ENCODE measurements around the gene KCNQ1.

KCNQ1 gene

GRCh38 chr11:2539371-2540222, 94.8 kb downstream of the KCNQ1 start:
- no peak for DNase-seq

- DNase-seq, result no peak
These were observed 95.6 kb downstream of the KCNQ1 start for GRCh38 chr11:2540223-2540991.

GRCh38 chr11:2540992-2541680, 96.3 kb downstream of the KCNQ1 start:
- DNase-seq, result no peak

- no peak for DNase-seq
These were observed 97.1 kb downstream of the KCNQ1 start for GRCh38 chr11:2541881-2542361.

- no peak for DNase-seq
These were observed 97.6 kb downstream of the KCNQ1 start for GRCh38 chr11:2542406-2542805.

GRCh38 chr11:2547806-2548205, 103.0 kb downstream of the KCNQ1 start:
- no peak for DNase-seq

- DNase-seq, result no peak
These were observed 103.8 kb downstream of the KCNQ1 start for GRCh38 chr11:2548596-2548995.

- no peak for DNase-seq
These were observed 104.3 kb downstream of the KCNQ1 start for GRCh38 chr11:2549080-2549479.

- no peak for DNase-seq
These were observed 104.7 kb downstream of the KCNQ1 start for GRCh38 chr11:2549491-2549875.

GRCh38 chr11:2549876-2550605, 105.2 kb downstream of the KCNQ1 start:
- no peak for DNase-seq

- no peak for DNase-seq
These were observed 105.8 kb downstream of the KCNQ1 start for GRCh38 chr11:2550606-2550970.

GRCh38 chr11:2551131-2551530, 106.3 kb downstream of the KCNQ1 start:
- DNase-seq, result no peak

GRCh38 chr11:2552210-2552609, 107.4 kb downstream of the KCNQ1 start:
- no peak for DNase-seq

- DNase-seq, result no peak
These were observed 108.4 kb downstream of the KCNQ1 start for GRCh38 chr11:2553198-2553597.

GRCh38 chr11:2553886-2554285, 109.1 kb downstream of the KCNQ1 start:
- DNase-seq, result no peak

- DNase-seq, result no peak
These were observed 109.8 kb downstream of the KCNQ1 start for GRCh38 chr11:2554338-2555207.

GRCh38 chr11:2555336-2555735, 110.5 kb downstream of the KCNQ1 start:
- no peak for DNase-seq

- DNase-seq, result no peak
These were observed 111.1 kb downstream of the KCNQ1 start for GRCh38 chr11:2555891-2556290.

GRCh38 chr11:2557381-2557780, 112.6 kb downstream of the KCNQ1 start:
- no peak for DNase-seq

- DNase-seq, result no peak
These were observed 113.6 kb downstream of the KCNQ1 start for GRCh38 chr11:2558397-2558796.

- DNase-seq, result no peak
These were observed 114.2 kb downstream of the KCNQ1 start for GRCh38 chr11:2558861-2559526.

Data from NCI-H2171 (cell line).